Measurements from ENCODE around the gene SULF2.

GRCh38 chr20:47775039-47775438 is 10.2 kb downstream of the SULF2 start:
- no peak for TF ChIP-seq GATA3 (IDR thresholded peaks at IDR 0.05; ENCODE audit: low read depth, low read length)
- TF ChIP-seq GATA2 (IDR thresholded peaks at IDR 0.05; ENCODE audit: low read depth, low read length) = no peak

Data from SH-SY5Y (cell line).